ENCODE results near the gene UGT1A4. TPM values are rescaled to one million over a fixed set of nuclear protein-coding genes. Genes with fewer than 3 reads are reported as not detected.

UGT1A4 gene
- total and polyA plus RNA-seq, 9 of the 15 experiments (the other 6 are each of a cell fraction or from before 2014, with no cell fraction given), result not detected

GRCh38 chr2:233700028-233700635, 18.4 kb upstream of the UGT1A4 start (continued):
- TF ChIP-seq CLOCK (CRISPR knock-in tag; IDR thresholded peaks at IDR 0.05; ENCODE audit: borderline replicate concordance), result no peak
- no peak for TF ChIP-seq ZNF41 (CRISPR knock-in tag; conservative IDR thresholded peaks at IDR 0.05)
- no peak for TF ChIP-seq ZNF57 (CRISPR knock-in tag; IDR thresholded peaks at IDR 0.05)
- TF ChIP-seq XRCC4 (IDR thresholded peaks at IDR 0.05; ENCODE audit: extremely low read depth, insufficient read depth, insufficient read length), result no peak
- TF ChIP-seq ZBED1 (IDR thresholded peaks at IDR 0.05), result no peak
- TF ChIP-seq THRAP3 (IDR thresholded peaks at IDR 0.05; ENCODE audit: borderline replicate concordance), result no peak
- no peak for TF ChIP-seq ATF7 (IDR thresholded peaks at IDR 0.05)
- TF ChIP-seq THAP12 (CRISPR knock-in tag; IDR thresholded peaks at IDR 0.05), result no peak
- TF ChIP-seq EP300 (IDR thresholded peaks at IDR 0.05; ENCODE audit: low read length), result peak; percentile 87
- TF ChIP-seq JUNB (CRISPR knock-in tag; conservative IDR thresholded peaks at IDR 0.05), result no peak
- no peak for TF ChIP-seq E4F1 (CRISPR knock-in tag; IDR thresholded peaks at IDR 0.05; ENCODE audit: borderline replicate concordance)
- no peak for TF ChIP-seq ZBTB2 (IDR thresholded peaks at IDR 0.05)
- TF ChIP-seq SREBF2 (CRISPR knock-in tag; IDR thresholded peaks at IDR 0.05), result no peak
- TF ChIP-seq FOXM1 (IDR thresholded peaks at IDR 0.05; ENCODE audit: low read depth), result peak; percentile 81
- no peak for TF ChIP-seq FOXM1 (CRISPR knock-in tag; IDR thresholded peaks at IDR 0.05; ENCODE audit: low read depth)
- no peak for TF ChIP-seq ZFX (CRISPR knock-in tag; IDR thresholded peaks at IDR 0.05)
- no peak for TF ChIP-seq FOXA1 (IDR thresholded peaks at IDR 0.05; ENCODE audit: borderline replicate concordance)
- TF ChIP-seq ZNF174 (CRISPR knock-in tag; IDR thresholded peaks at IDR 0.05), result no peak
- TF ChIP-seq ZFP36 (IDR thresholded peaks at IDR 0.05; ENCODE audit: low read depth, low read length, partially characterized antibody), result no peak

All from K562 (cell line).